H54 (cell line): ENCODE data around the gene TESMIN.

Experiments used
- DNase-seq: peaks from one replicate; pipeline ENCODE4 v3.0.0; 2011; ENCODE audit warnings: low spot score, mixed read lengths; ENCODE audit not compliant: insufficient read length
- FAIRE-seq: peaks from 3 replicates; lab custom pipeline; 2011; peaks lifted over from hg19 to GRCh38; lab: Jason Lieb, UNC
- POLR2A ChIP-seq: IDR thresholded peaks from 2 replicates; pipeline ENCODE4 v1.6.1; 2011; ENCODE audit warnings: low read depth, mild to moderate bottlenecking, low read length

TESMIN gene

DNA sequence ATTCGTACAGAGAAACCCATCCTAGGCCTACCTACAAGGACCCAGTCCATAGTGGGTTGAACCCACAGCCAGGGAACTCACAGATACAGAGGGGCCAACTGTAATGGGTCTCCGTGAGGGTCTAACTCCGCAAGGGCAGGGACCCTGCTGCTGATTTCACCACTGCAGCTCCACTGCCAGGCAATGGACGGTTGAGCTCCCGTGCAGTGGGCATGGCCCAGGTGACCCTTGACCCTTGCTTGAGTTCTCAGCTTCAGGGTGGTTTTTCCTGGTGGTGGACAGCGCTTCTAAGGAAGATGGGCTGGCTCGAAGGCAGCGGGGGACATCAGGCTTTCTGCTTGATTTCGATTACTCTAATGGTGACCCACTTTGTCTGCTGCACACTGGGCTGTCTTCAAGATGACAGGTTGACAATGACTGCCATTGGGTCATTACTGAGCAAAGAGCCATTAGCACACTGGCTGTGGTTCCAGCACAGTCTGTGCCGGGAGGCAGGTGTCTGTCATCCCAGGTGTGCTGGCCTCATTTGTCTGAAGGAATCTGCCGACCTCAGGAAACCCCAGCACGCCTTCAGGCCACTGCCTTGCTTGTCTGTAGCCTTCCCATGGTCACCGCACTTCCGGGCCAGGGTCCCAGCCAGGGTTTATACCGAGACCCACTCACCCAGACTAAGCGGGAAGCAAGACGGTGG lies 70.6 kb downstream of the TESMIN start:
- TF ChIP-seq POLR2A, result no peak
- FAIRE-seq, result no peak
- no peak for DNase-seq

DNA sequence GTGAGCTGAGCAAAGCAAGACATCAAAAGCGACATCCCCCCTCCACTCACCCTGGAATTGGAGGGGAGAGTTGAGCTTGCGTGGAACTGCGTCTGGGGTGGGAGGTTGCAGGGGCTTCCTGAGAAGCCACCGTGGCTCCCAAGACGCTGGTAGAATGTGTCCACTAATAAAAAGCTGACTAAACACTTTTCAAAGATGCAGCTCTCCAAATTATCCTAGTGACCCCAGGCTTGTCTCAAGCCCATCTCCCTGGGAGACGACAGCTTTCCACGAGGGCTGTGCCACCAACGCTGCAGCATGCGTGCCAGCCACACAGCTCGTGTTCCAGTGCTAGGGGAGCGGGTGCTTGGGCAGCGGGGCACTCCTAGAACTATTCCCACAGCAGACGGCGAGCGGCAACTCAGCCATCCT lies 73.3 kb downstream of the TESMIN start:
- DNase-seq, result no peak
- FAIRE-seq, result no peak
- TF ChIP-seq POLR2A, result no peak

DNA sequence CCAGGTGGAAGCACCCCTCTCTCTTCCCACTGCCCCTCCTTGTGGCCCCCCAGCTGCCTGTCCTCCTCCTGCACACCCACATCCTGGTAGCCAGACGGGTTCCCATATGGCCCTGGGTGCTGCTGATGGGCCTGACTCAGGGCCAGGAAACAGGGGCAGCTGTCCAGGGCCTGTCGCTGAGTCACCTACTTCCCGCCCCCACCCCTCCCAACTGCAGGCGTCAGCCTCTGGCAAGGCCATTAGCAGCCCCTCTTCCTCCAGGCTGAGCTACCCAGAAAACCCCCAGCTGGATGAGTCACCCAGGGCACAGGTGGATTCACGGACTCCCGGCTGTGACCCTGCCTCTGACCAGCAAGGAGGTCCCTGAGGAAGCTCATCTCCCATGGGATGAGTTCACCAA lies 73.9 kb downstream of the TESMIN start:
- no peak for FAIRE-seq
- DNase-seq, result peak; percentile 97
- TF ChIP-seq POLR2A, result no peak

- FAIRE-seq (no peak), DNase-seq (no peak)
- no peak for TF ChIP-seq POLR2A
Measured at GRCh38 chr11:68674461-68674860, 76.9 kb downstream of the TESMIN start.

GRCh38 chr11:68673991-68674390 lies 77.3 kb downstream of the TESMIN start:
- no peak for TF ChIP-seq POLR2A
- DNase-seq (no peak), FAIRE-seq (no peak)

- FAIRE-seq (no peak), DNase-seq (no peak)
- no peak for TF ChIP-seq POLR2A
Measured at GRCh38 chr11:68673306-68673945, 77.9 kb downstream of the TESMIN start.

DNA sequence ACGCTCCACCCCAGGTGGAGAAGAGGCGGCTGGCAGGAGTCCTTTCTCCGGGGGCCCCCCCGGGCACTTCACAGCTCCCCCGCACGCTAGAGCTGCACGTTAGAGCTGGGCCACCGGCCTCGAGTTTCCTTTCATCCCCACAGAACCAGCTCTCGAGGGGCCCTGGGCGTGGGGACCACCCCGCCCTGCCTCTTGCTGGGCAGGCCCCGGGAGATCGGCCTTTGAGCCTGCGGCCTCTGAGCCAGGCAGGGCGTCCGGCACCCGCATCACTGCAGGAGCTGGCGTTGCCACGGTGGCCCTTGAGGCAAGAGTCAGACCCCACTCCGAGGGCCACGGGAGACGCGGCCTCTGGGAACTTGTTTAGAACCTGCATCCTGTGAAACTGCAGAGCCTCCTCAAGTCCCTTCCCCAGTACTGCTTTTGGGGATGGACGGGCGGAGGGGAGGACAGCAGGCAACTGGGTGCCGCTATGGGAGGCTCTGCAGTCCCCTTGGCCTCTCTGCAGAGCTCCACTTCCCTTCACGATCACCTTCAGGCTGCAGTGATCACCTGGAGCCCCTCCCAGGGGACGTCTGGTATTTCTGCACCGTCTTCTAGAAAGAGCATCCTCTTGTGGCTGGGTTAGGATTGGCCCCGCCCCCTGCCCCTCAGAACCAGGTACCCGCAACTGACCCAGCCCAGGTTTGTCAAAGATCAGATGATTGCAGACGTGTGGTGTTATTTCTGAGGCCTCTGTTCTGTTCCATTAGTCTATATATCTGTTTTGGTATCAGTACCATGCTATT lies 80.9 kb downstream of the TESMIN start:
- TF ChIP-seq POLR2A, result no peak
- FAIRE-seq (no peak), DNase-seq (no peak)

- FAIRE-seq, result no peak
- TF ChIP-seq POLR2A, result no peak
- no peak for DNase-seq
Measured at GRCh38 chr11:68669301-68670090, 81.8 kb downstream of the TESMIN start.

GRCh38 chr11:68667511-68668500 lies 83.5 kb downstream of the TESMIN start:
- no peak for FAIRE-seq

DNA sequence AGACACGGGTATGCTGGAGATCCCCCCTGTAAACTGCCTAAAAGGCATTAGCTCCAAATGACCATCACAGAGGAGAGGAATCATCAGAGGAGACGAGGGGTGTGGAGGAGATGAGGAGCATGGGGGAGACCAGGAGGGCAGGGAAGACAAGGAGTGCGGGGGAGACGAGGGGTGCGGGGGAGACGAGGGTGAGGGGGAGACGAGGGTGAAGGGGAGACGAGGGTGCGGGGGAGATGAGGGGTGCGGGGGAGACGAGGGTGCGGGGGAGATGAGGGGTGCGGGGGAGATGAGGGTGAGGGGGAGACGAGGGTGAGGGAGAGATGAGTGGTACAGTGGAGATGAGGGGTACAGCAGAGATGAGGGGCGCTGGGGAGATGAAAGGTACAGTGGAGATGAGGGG lies 84.5 kb downstream of the TESMIN start:
- DNase-seq, result no peak
- TF ChIP-seq POLR2A, result no peak
- FAIRE-seq, result no peak

More at GRCh38 chr11:68667511-68668500, 83.5 kb downstream of the TESMIN start:
- no peak for DNase-seq
- no peak for TF ChIP-seq POLR2A

GRCh38 chr11:68665436-68665835 lies 85.9 kb downstream of the TESMIN start:
- DNase-seq (no peak), FAIRE-seq (no peak)
- TF ChIP-seq POLR2A, result no peak

- FAIRE-seq (no peak), DNase-seq (no peak)
- no peak for TF ChIP-seq POLR2A
Measured at GRCh38 chr11:68664906-68665305, 86.4 kb downstream of the TESMIN start.
